K562 (cell line): ENCODE measurements around the gene LZTFL1. TPM values are rescaled to one million over a fixed set of nuclear protein-coding genes. Genes with fewer than 3 reads are reported as not detected.

ENCODE experiments used
- ATAC-seq: fragments of 200-7000 bp; cut with Tn5 transposase; 3 replicates; pipeline ENCODE4 v1.9.1; 2020; ENCODE audit warnings: moderate library complexity
- BruUV-seq: library from RNA; stranded (reverse); fragments of 400-500 nt; replicated peaks from 2 replicates; lab custom pipeline; 2021; lab: Mats Ljungman, UMichigan
- CTCF ChIA-PET: fragments of 300-600 bp; formaldehyde crosslinking; extraction: SDS; loops from one replicate; lab custom pipeline; 2021; ENCODE audit warnings: low intra/inter-chr PET ratio; lab: Yijun Ruan, JAX
- POLR2A ChIA-PET: fragments of 300-600, 350-650 bp; sonication (Branson Sonifier 250); formaldehyde crosslinking; extraction: SDS; loops from one replicate; lab custom pipeline; 2021; ENCODE audit warnings: antibody characterized with exemption, inconsistent platforms; lab: Yijun Ruan, JAX
- DNase-seq, 4 experiments: peaks; one replicate each; pipeline versions ENCODE4 v3.0.0 to v3.0.0-alpha.2; 2011 to 2018; ENCODE audit warnings: low spot score in 3 of 4, mixed read lengths in 3 of 4; ENCODE audit errors: extremely low read depth in 1 of 4
- FAIRE-seq: peaks from 2 replicates; lab custom pipeline; 2011; peaks lifted over from hg19 to GRCh38; lab: Jason Lieb, UNC
- H2AFZ ChIP-seq: 2 replicates; pipeline ENCODE4 v1.6.0; 2011; ENCODE audit warnings: low read depth, low read length, control low read depth, inconsistent platforms
- H3K27ac ChIP-seq: fragments of 200-600 bp; 3 replicates; pipeline ENCODE4 v1.8.0; 2011; ENCODE audit warnings: low read depth, mild to moderate bottlenecking, control low read depth, inconsistent platforms, low read length, moderate library complexity, mixed read lengths; ENCODE audit errors: extremely low read depth
- H3K27me3 ChIP-seq, 2 experiments: fragments of 300-600 bp in 1 of 2; 2 replicates in 1 of 2; 3 replicates in 1 of 2; pipeline versions ENCODE4 v1.6.0 to v1.8.0; 2011; ENCODE audit warnings: inconsistent platforms in 2 of 2, low read length in 2 of 2, mild to moderate bottlenecking in 1 of 2, mixed read lengths in 1 of 2, moderate library complexity in 1 of 2; ENCODE audit not compliant: control insufficient read depth in 2 of 2, insufficient read depth in 2 of 2
- H3K36me3 ChIP-seq: fragments of 300-600 bp; 3 replicates; pipeline ENCODE4 v1.8.0; 2011; ENCODE audit warnings: mild to moderate bottlenecking, low read length, inconsistent platforms; ENCODE audit not compliant: control insufficient read depth, insufficient read depth
- H3K4me1 ChIP-seq, 2 experiments: fragments of 200-600 bp in 1 of 2; replicated peaks in 1 of 2; 2 replicates in 1 of 2; 3 replicates in 1 of 2; pipeline versions ENCODE4 v1.5.1 to v1.8.0; 2011; ENCODE audit warnings: inconsistent platforms in 2 of 2, low read length in 2 of 2, mild to moderate bottlenecking in 1 of 2, mixed read lengths in 1 of 2, moderate library complexity in 1 of 2; ENCODE audit not compliant: control insufficient read depth in 2 of 2, insufficient read depth in 2 of 2
- H3K4me2 ChIP-seq: 2 replicates; pipeline ENCODE4 v1.6.1; 2011; ENCODE audit warnings: low read length, control low read depth, inconsistent platforms, mixed read lengths; ENCODE audit not compliant: insufficient read depth
- H3K4me3 ChIP-seq: fragments of 200-600 bp; sonication (generic), shearing (Covaris generic); 2 replicates; pipeline ENCODE4 v1.5.1; 2016; ENCODE audit warnings: control low read depth, inconsistent platforms
- H3K79me2 ChIP-seq: fragments of 200-600 bp; 3 replicates; pipeline ENCODE4 v1.8.0; 2011; ENCODE audit warnings: low read length, inconsistent platforms; ENCODE audit not compliant: control insufficient read depth, insufficient read depth
- H3K9ac ChIP-seq, 2 experiments: 2 replicates each; pipeline versions ENCODE4 v1.6.0 to v1.6.1; 2011; ENCODE audit warnings: low read depth in 2 of 2, low read length in 2 of 2, control low read depth in 1 of 2, inconsistent platforms in 1 of 2, mild to moderate bottlenecking in 1 of 2, mixed read lengths in 1 of 2; ENCODE audit not compliant: insufficient read depth in 1 of 2
- H3K9me1 ChIP-seq: one replicate; pipeline ENCODE4 v1.6.0; 2011; ENCODE audit warnings: inconsistent platforms, mild to moderate bottlenecking, low read length, moderate library complexity; ENCODE audit not compliant: control insufficient read depth, insufficient read depth
- H3K9me3 ChIP-seq: replicated peaks from 2 replicates; pipeline ENCODE4 v1.5.1; 2011; ENCODE audit warnings: low read depth, low read length, inconsistent platforms; ENCODE audit not compliant: control insufficient read depth, insufficient read depth
- H4K20me1 ChIP-seq: replicated peaks from 2 replicates; pipeline ENCODE4 v1.6.1; 2011; ENCODE audit warnings: low read length, inconsistent platforms, mixed read lengths; ENCODE audit not compliant: control insufficient read depth, insufficient read depth
- ARHGAP35 ChIP-seq: fragments of 450-650 bp; IDR thresholded peaks from 2 replicates; pipeline ENCODE4 v1.6.1; 2018; ENCODE audit not compliant: partially characterized antibody
- BCOR ChIP-seq: fragments of 450-650 bp; IDR thresholded peaks from 2 replicates; pipeline ENCODE4 v1.6.1; 2016
- BRF1 ChIP-seq: IDR thresholded peaks from 3 replicates; pipeline ENCODE4 v1.6.1; 2011; ENCODE audit warnings: borderline replicate concordance, mild to moderate bottlenecking; ENCODE audit not compliant: insufficient read length; ENCODE audit errors: extremely low read depth
- CEBPG ChIP-seq, 3 experiments: fragments of 200-800 bp in 1 of 3; sonication (Bioruptor generic) in 1 of 3; sonication (generic) in 1 of 3; formaldehyde crosslinking in 1 of 3; IDR thresholded peaks in 2 of 3; conservative IDR thresholded peaks in 1 of 3; 2 replicates each; pipeline versions ENCODE4 v1.6.1 to v1.8.0; 2016 to 2022; ENCODE audit warnings: missing compliant biosample characterization in 2 of 3, missing genetic modification characterization in 2 of 3, mild to moderate bottlenecking in 1 of 3, missing genetic modification reagents in 1 of 3
- DACH1 ChIP-seq: fragments of 450-650 bp; IDR thresholded peaks from 2 replicates; pipeline ENCODE4 v1.6.1; 2018; ENCODE audit not compliant: partially characterized antibody
- GABPA ChIP-seq: fragments of 200-800 bp; sonication (Bioruptor generic); conservative IDR thresholded peaks from 2 replicates; pipeline ENCODE4 v1.6.1; 2016; ENCODE audit warnings: low read depth, missing genetic modification characterization, missing compliant biosample characterization
- KLF13 ChIP-seq: fragments of 450-650 bp; IDR thresholded peaks from 2 replicates; pipeline ENCODE4 v1.6.1; 2016; ENCODE audit warnings: missing genetic modification characterization, low read depth, mild to moderate bottlenecking, missing compliant biosample characterization, moderate library complexity, borderline replicate concordance
- KLF6 ChIP-seq: fragments of 250-450 bp; sonication (Bioruptor Pico); IDR thresholded peaks from 2 replicates; pipeline ENCODE4 v1.4.0; 2020; ENCODE audit warnings: mild to moderate bottlenecking, moderate library complexity, borderline replicate concordance
- LARP7 ChIP-seq: fragments of 450-650 bp; IDR thresholded peaks from 2 replicates; pipeline ENCODE4 v1.6.1; 2016
- MBD2 ChIP-seq: sonication (generic); IDR thresholded peaks from 2 replicates; pipeline ENCODE4 v1.6.1; 2016; ENCODE audit warnings: low read depth, borderline replicate concordance
- SMAD1 ChIP-seq: fragments of 150-350 bp; IDR thresholded peaks from 2 replicates; pipeline ENCODE4 v1.6.1; 2014; ENCODE audit warnings: low read length, low read depth; ENCODE audit not compliant: partially characterized antibody
- ZBTB26 ChIP-seq: fragments of 450-650 bp; formaldehyde crosslinking; IDR thresholded peaks from 2 replicates; pipeline ENCODE4 v1.4.0; 2022; ENCODE audit warnings: missing genetic modification characterization
- ZFP1 ChIP-seq: fragments of 450-650 bp; formaldehyde crosslinking; IDR thresholded peaks from 2 replicates; pipeline ENCODE4 v1.4.0; 2020; ENCODE audit warnings: mild to moderate bottlenecking, mixed read lengths
- WGBS: fragments of 100-300 bp; shearing (Covaris generic); methylation state at CpG from one replicate; pipeline ENCODE4 v1.1.6; 2016; ENCODE audit warnings: low coverage, mixed read lengths; ENCODE audit not compliant: insufficient coverage; ENCODE audit errors: missing lambda C conversion rate; 5-methylcytosine and 5-hydroxymethylcytosine counted together
- in situ Hi-C: fragments of 300-500 bp; cut with MboI; formaldehyde crosslinking; loops from 4 replicates; pipeline ENCODE4 v1.15.0; 2018; ENCODE audit warnings: inconsistent platforms, mixed read lengths
- intact Hi-C: fragments of 100-400 bp; cut with micrococcal nuclease; formaldehyde crosslinking; loops from 2 replicates; pipeline ENCODE4 v1.14.2; 2022
- polyA plus RNA-seq, 8 experiments: library from polyadenylated mRNA; depleted of rRNA in 4 of 8; stranded (reverse) in 5 of 8; unstranded in 3 of 8; fragments of >200 nt; fragmentation: Nextera tagmentation in 2 of 8; fragmentation: Illumina TruSeq in 1 of 8; extraction: Ambion mirVana in 2 of 8; extraction: Trizol in 1 of 8; gene quantifications; 2 replicates each; pipeline versions ENCODE4 v1.2.1 to v1.2.3, GENCODE V29; 2011 to 2014; ENCODE audit warnings: inconsistent platforms in 1 of 8, missing spikeins in 1 of 8
- total RNA-seq, 7 experiments: library from RNA; depleted of rRNA in 6 of 7; stranded (reverse); fragments of >200 nt in 6 of 7; fragmentation: Illumina TruSeq in 2 of 7; extraction: Trizol in 2 of 7; gene quantifications; 2 replicates each; pipeline versions ENCODE4 v1.2.1 to v1.2.3, GENCODE V29; 2011 to 2021; ENCODE audit warnings: low replicate concordance in 1 of 7
- TF ChIP-seq, protein P1 (sequence below), 2 experiments: fragments of 450-650 bp in 1 of 2; sonication (generic) in 1 of 2; formaldehyde crosslinking; conservative IDR thresholded peaks; 2 replicates each; pipeline versions ENCODE4 v1.4.0 to v1.8.1; 2020 to 2022; ENCODE audit warnings: mild to moderate bottlenecking in 1 of 2, missing genetic modification reagents in 1 of 2
- TF ChIP-seq, protein P2 (sequence below): sonication (generic); formaldehyde crosslinking; IDR thresholded peaks from 2 replicates; pipeline ENCODE4 v1.8.1; 2023; ENCODE audit warnings: mild to moderate bottlenecking, missing genetic modification reagents

Gene LZTFL1
- total and polyA plus RNA-seq, 9 of the 15 experiments (the other 6 are each of a cell fraction or from before 2014, with no cell fraction given) = 10.7 to 33.7 (median 15.3) TPM

DNA sequence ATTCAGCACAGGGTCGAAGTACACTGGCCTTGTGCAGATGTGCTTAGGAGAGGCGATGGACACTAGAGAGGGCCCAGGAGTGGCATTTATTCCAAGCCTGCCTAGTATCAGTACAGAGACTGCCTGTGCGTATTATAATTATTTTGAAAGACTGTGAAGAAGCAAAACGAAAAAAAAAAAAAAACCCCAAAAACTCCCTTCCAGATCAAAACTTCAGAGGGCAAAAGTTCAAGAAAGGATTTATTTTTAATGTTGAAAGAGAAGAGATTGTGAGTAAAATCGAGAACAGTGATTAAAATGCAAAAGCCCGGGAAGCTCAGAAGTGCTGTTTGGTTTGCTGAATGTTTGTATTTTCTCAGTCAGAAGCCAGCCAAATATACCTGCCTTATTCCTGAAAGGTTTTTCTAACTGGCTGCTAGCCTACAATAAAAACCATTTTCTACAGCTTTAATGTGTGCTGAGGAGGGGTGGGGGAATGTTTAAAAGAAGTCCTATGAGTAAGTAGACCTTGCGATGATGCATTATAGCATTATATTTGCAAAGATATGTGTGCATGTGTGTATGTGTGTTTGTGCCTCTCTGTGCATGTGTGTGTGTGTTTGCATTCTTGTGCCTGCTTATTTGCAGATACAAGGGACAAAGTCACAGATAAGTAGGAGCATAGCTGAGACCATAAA is 19.3 kb upstream of the LZTFL1 start:
- peaks cover 4% of the 10 kb centered on the region for H3K9me3 ChIP-seq
- BruUV-seq = no TSS peak
- FAIRE-seq (no peak), DNase-seq (no peak), ATAC-seq (no peak)
- H3K36me3 ChIP-seq = no peaks in the 10 kb centered on the region
- H3K4me2 ChIP-seq = no peak overlapping the region; the same call in 1 of the 2 replicates
- peaks cover 0 to 2% of the 10 kb centered on the region in 2 experiments; a peak in 1 of 5 replicates for H3K27me3 ChIP-seq
- TF ChIP-seq MBD2 = no peak
- TF ChIP-seq, protein P1, sequence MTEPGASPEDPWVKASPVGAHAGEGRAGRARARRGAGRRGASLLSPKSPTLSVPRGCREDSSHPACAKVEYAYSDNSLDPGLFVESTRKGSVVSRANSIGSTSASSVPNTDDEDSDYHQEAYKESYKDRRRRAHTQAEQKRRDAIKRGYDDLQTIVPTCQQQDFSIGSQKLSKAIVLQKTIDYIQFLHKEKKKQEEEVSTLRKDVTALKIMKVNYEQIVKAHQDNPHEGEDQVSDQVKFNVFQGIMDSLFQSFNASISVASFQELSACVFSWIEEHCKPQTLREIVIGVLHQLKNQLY (CRISPR knock-in tag; conservative IDR thresholded peaks at IDR 0.05) = no peak
- no peak for TF ChIP-seq GABPA (tag)
- TF ChIP-seq KLF13 = no peak
- TF ChIP-seq ZFP1 (CRISPR knock-in tag) = no peak
- no peak for TF ChIP-seq BRF1
- no peak for TF ChIP-seq ZBTB26 (CRISPR knock-in tag)
- TF ChIP-seq ARHGAP35 = no peak
- no peak for TF ChIP-seq BCOR
- no peak for TF ChIP-seq CEBPG (CRISPR knock-in tag; IDR thresholded peaks at IDR 0.05)
- TF ChIP-seq CEBPG (tag; conservative IDR thresholded peaks at IDR 0.05 in 1 of 2, IDR thresholded peaks at IDR 0.05 in 1 of 2) = no peak
- no peak for TF ChIP-seq LARP7
- TF ChIP-seq KLF6 (CRISPR knock-in tag) = no peak
- no peak for TF ChIP-seq DACH1
- TF ChIP-seq SMAD1 = no peak
- TF ChIP-seq, protein P2, sequence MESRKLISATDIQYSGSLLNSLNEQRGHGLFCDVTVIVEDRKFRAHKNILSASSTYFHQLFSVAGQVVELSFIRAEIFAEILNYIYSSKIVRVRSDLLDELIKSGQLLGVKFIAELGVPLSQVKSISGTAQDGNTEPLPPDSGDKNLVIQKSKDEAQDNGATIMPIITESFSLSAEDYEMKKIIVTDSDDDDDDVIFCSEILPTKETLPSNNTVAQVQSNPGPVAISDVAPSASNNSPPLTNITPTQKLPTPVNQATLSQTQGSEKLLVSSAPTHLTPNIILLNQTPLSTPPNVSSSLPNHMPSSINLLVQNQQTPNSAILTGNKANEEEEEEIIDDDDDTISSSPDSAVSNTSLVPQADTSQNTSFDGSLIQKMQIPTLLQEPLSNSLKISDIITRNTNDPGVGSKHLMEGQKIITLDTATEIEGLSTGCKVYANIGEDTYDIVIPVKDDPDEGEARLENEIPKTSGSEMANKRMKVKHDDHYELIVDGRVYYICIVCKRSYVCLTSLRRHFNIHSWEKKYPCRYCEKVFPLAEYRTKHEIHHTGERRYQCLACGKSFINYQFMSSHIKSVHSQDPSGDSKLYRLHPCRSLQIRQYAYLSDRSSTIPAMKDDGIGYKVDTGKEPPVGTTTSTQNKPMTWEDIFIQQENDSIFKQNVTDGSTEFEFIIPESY (CRISPR knock-in tag) = no peak
- no peaks in the 10 kb centered on the region for H3K79me2 ChIP-seq
- H3K4me1 ChIP-seq = peaks cover 0 to 29% of the 10 kb centered on the region in 2 experiments; a peak in 2 of 5 replicates
- no peak overlapping the region for H3K4me3 ChIP-seq
- intact Hi-C loops (no loop called here), in situ Hi-C loops (no loop called here)
- POLR2A ChIA-PET = interaction anchor here (0.6 to 1.2 kb wide), 2 partner anchors 19 to 37 kb away, joined by 3 to 6 read pairs; partner anchors contain the start of gene LZTFL1
- H3K9ac ChIP-seq = no peak overlapping the region
- no peak overlapping the region for H3K27ac ChIP-seq
- no peaks in the 10 kb centered on the region for H3K9me1 ChIP-seq
- 25% methylated on average over 7 of the region's 7 CpGs for WGBS
- peak overlapping the region; percentile 47; the same call in 1 of the 2 replicates for H2AFZ ChIP-seq
- H4K20me1 ChIP-seq = no peaks in the 10 kb centered on the region
- CTCF ChIA-PET = no interaction called here
